Suprapubic skin (tissue), 4 donors: Measurements from ENCODE around the gene RAI2.

ENCODE experiments used
- POLR2A ChIP-seq, 2 donors: fragments of 450-650 bp; IDR thresholded peaks; one replicate each; pipeline ENCODE4 v1.6.1; 2017; ENCODE audit warnings: antibody characterized with exemption in 2 of 2, mild to moderate bottlenecking in 2 of 2, moderate library complexity in 2 of 2
- POLR2AphosphoS5 ChIP-seq, 3 donors: sonication (generic); formaldehyde crosslinking; IDR thresholded peaks; one replicate each; pipeline ENCODE4 v1.6.1; 2017; ENCODE audit warnings: antibody characterized with exemption in 3 of 3

- TF ChIP-seq POLR2A (IDR thresholded peaks at IDR 0.05), result no peak
- TF ChIP-seq POLR2AphosphoS5 (IDR thresholded peaks at IDR 0.05), result no peak
These were observed 57.6 kb downstream of the RAI2 start for GRCh38 chrX:17803449-17803848.
